Measurements from ENCODE around the gene RAB11FIP4. TPM values are rescaled to one million over a fixed set of nuclear protein-coding genes. Genes with fewer than 3 reads are reported as not detected.

Gene RAB11FIP4
- total and polyA plus RNA-seq, 9 of the 15 experiments (the other 6 are each of a cell fraction or from before 2014, with no cell fraction given), result 0.62 to 16.6 (median 8.9) TPM

- Histone ChIP-seq H3K36me3 (ENCODE audit: control insufficient read depth, insufficient read depth, low read length) (no peaks in the 10 kb centered on the region), H3K27me3 (ENCODE audit: control insufficient read depth in 2 of 2, insufficient read depth in 2 of 2, low read length in 2 of 2) (peaks cover 15 to 53% of the 10 kb centered on the region in 2 experiments), H3K27ac (ENCODE audit: extremely low read depth, low read depth, low read length) (no peak overlapping the region), H2AFZ (ENCODE audit: low read depth, low read length) (no peak overlapping the region), H3K4me3 (no peak overlapping the region), H3K4me1 (replicated peaks in 1 of 2; ENCODE audit: control insufficient read depth in 2 of 2, insufficient read depth in 2 of 2, low read length in 2 of 2) (no peaks in the 10 kb centered on the region; a peak in 2 of 5 replicates), H3K79me2 (ENCODE audit: control insufficient read depth, insufficient read depth, low read length) (no peaks in the 10 kb centered on the region), H4K20me1 (replicated peaks; ENCODE audit: control insufficient read depth, insufficient read depth, low read length) (0 out of 2 replicates have a peak, but pooled peaks cover 3% of the 10 kb centered on the region), H3K9me1 (ENCODE audit: control insufficient read depth, insufficient read depth, low read length) (no peaks in the 10 kb centered on the region), H3K9ac (ENCODE audit: insufficient read depth in 1 of 2, low read depth in 2 of 2, low read length in 2 of 2) (no peak overlapping the region), H3K9me3 (replicated peaks; ENCODE audit: control insufficient read depth, insufficient read depth, low read depth, low read length) (no peaks in the 10 kb centered on the region), H3K4me2 (ENCODE audit: insufficient read depth, low read length) (no peak overlapping the region)
- BruUV-seq (replicated peaks), result no TSS peak
- 0% methylated on average over 6 of the region's 6 CpGs for WGBS (ENCODE audit: insufficient coverage, low coverage, missing lambda C conversion rate)
- TF ChIP-seq HNRNPUL1 (IDR thresholded peaks at IDR 0.05; ENCODE audit: low read length) (no peak), TFE3 (CRISPR knock-in tag; IDR thresholded peaks at IDR 0.05) (peak; percentile 83), SAP30 (IDR thresholded peaks at IDR 0.05; ENCODE audit: borderline replicate concordance, insufficient read depth, low read depth, low read length, poor library complexity, severe bottlenecking) (no peak), EHMT2 (IDR thresholded peaks at IDR 0.05) (no peak), SPI1 (IDR thresholded peaks at IDR 0.05; ENCODE audit: borderline replicate concordance, low read depth, low read length) (peak; percentile 57; the same call in 1 of the 2 replicates), USF2 (CRISPR knock-in tag; IDR thresholded peaks at IDR 0.05) (peak; percentile 63), TCF7 (IDR thresholded peaks at IDR 0.05; ENCODE audit: borderline replicate concordance) (no peak), CHAMP1 (IDR thresholded peaks at IDR 0.05) (no peak), MAFG (tag; conservative IDR thresholded peaks at IDR 0.05) (no peak), RAD51 (IDR thresholded peaks at IDR 0.05; ENCODE audit: borderline replicate concordance, low read depth) (peak; percentile 68), ZNF232 (CRISPR knock-in tag; IDR thresholded peaks at IDR 0.05) (no peak), SNRNP70 (optimal IDR thresholded peaks at IDR 0.05; ENCODE audit: low read depth, low read length) (no peak)
- DNase-seq (ENCODE audit: extremely low read depth in 1 of 4, low spot score in 3 of 4) (peak in 3 of 4 experiments; percentile 45 to 48 (median 48)), FAIRE-seq (no peak), ATAC-seq (no peak)
- intact Hi-C loops (cut with micrococcal nuclease), result no loop called here
- in situ Hi-C loops (cut with MboI), result no loop called here
- CTCF ChIA-PET (ENCODE audit: low intra/inter-chr PET ratio), result no interaction called here
- POLR2A ChIA-PET, result interaction anchor here (0.6 to 0.7 kb wide), 2 partner anchors 44 to 167 kb away, joined by 4 read pairs; no protein-coding TSS in a partner anchor
These were observed 193.2 kb downstream of the RAB11FIP4 start for GRCh38 chr17:31584438-31585279.

Measured in K562 (cell line).